Measurements from ENCODE around the gene SMIM24.

DNA sequence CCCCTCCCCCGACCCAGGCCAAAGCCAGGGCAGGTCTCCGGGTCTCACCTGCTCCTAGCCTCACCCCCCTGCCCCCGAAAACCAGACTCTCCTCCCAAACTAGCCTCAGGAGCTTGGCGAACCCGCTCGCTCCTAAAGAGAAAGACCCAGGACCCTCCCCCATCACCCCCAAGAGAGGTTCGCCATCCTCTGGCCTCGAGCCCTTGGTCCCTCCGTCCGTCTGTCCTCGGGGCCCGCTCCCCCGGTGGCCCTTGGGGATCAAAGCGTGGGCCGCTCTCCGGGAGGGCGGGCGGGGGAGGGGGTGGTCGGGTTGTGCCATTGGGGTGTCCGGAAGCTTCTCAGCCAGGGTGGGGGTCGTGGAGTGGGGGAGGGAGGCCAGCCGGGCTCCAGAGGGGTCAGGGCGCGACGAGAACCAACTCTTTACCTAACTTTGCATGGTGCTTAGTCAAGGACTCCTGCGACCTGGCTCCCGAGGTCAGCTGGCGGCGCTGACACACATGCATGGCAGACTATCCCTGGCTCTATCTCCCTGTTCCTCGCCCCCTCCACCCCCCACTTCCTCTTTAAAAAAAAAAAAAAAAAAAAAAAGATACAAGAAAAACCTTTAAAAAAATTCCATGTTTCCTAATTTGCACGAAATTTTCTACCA lies 15.6 kb downstream of the SMIM24 start:
- TF ChIP-seq, protein P1, sequence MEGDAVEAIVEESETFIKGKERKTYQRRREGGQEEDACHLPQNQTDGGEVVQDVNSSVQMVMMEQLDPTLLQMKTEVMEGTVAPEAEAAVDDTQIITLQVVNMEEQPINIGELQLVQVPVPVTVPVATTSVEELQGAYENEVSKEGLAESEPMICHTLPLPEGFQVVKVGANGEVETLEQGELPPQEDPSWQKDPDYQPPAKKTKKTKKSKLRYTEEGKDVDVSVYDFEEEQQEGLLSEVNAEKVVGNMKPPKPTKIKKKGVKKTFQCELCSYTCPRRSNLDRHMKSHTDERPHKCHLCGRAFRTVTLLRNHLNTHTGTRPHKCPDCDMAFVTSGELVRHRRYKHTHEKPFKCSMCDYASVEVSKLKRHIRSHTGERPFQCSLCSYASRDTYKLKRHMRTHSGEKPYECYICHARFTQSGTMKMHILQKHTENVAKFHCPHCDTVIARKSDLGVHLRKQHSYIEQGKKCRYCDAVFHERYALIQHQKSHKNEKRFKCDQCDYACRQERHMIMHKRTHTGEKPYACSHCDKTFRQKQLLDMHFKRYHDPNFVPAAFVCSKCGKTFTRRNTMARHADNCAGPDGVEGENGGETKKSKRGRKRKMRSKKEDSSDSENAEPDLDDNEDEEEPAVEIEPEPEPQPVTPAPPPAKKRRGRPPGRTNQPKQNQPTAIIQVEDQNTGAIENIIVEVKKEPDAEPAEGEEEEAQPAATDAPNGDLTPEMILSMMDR (conservative IDR thresholded peaks at IDR 0.05; ENCODE audit: low read depth, low read length): no peak
- TF ChIP-seq EZH2 (IDR thresholded peaks at IDR 0.05; ENCODE audit: low read length, unreplicated experiment) (no peak), EZH2phosphoT487 (IDR thresholded peaks at IDR 0.05; ENCODE audit: borderline replicate concordance, low read length) (no peak)

Measured in PC-3 (cell line).